NCI-H146 (cell line): ENCODE measurements around the gene HGS.
"Not testable (repeated sequence)": the region's sequence is repeated elsewhere in the genome, so short reads cannot be mapped to it uniquely, and the experiment has no call there.

Experiments used
- DNase-seq: peaks from one replicate; lab custom pipeline; 2025; lab: John Stamatoyannopoulos, UW

The HGS gene

GRCh38 chr17:81655378-81656117 is 28.3 kb upstream of the HGS start:
- DNase-seq, result no peak

DNA sequence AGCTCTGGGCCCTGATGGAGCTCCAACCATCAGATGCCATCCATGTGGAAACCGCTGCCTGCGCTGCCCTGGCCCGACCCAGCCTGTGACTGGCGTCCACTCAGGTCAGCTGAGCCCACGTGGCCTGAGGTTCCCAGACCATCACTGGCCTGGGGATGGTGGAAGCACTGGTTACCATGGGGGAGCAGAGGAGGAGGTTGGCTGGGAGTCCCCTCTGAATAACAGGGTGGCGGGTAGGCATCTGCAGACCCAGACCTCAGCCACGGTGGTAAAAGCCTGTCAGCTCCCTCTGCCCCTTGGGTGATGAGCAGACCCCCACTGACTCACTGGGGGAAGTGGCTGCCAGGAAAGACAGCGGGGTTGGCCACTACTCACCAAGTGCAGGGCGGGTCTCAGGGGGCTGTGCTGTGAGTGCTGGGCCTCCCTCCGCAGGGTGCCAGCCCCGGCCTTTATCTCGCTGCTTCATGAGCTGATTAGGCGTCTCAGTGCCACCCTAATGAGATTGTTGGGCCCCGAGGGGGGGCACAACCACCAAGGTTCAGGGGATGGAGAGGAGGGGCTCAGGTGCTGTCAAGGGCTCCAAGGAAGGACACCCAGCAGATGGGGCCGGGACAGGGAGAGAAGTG is 27.6 kb upstream of the HGS start, which contains the start of gene PDE6G:
Gene PDE6G, minus strand, starts transcription at position 425 of the 626 bp plus-strand sequence. CDS start 3,237 bp downstream, outside the sequence.
- no peak for DNase-seq

- DNase-seq, result no peak
These were observed 27.0 kb upstream of the HGS start for GRCh38 chr17:81656835-81657234.

DNA sequence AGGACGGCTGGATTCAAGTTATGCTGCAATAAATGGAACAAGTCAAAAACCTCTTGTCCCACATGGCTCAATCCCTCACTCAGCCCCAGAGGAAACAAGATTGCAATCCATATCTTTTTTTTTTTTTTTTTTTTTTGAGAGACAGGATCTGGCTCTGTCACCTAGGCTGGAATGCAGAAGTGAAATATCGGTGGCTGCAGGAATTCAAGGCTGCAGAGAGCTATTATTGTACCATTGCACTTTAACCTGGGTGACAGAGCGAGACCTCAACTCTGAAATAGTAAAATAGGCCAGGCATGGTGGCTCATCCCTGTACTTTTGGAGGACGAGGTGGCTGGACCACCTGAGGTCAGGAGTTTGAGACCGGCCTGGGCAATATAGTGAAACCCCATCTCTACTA is 24.8 kb upstream of the HGS start:
- DNase-seq, result no peak

DNA sequence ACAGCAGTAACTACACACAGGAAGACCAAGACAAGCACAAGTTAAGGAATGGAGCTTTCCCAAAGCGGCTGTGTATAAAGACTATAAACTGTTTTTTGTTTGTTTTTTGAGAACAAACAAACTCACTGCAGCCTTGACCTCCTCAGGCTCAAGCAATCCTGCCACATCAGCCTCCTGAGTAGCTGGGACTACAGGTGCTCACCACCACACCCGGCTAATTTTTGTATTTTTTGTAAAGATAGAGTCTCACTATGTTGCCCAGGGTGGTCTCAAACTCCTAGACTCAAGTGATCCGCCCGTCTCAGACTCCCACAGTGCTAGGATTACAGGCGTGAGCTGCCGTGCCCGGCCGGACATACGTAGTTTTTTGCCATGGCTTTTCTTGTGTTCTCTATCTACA is 23.4 kb upstream of the HGS start:
- DNase-seq, result no peak

- DNase-seq, result no peak
These were observed 21.8 kb upstream of the HGS start for GRCh38 chr17:81662002-81662401.

GRCh38 chr17:81664051-81664470 is 19.8 kb upstream of the HGS start:
- DNase-seq, result no peak

- peak; percentile 63 for DNase-seq
These were observed 18.4 kb upstream of the HGS start for GRCh38 chr17:81665205-81666091.

DNA sequence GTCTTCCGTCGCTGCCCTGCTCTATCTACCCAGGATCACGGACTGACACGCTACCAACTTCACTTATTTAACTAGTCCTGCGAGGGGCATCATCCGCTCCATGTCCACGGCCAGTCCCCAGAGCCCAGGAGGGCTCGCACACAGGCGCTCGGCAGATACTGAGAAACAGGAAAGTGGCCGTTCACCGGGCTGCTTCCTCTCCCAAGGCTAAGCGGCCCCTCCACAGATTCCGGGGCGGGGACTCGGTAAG is 17.8 kb upstream of the HGS start:
- DNase-seq, result no peak

GRCh38 chr17:81666342-81667191 is 17.2 kb upstream of the HGS start, which contains the start of the genes CCDC137 and OXLD1:
TSS of gene CCDC137 (plus strand) at chr17:81666737. CDS start at chr17:81666767, 30 bp downstream.
TSS of gene OXLD1 (minus strand) at chr17:81666605. CDS start at chr17:81666577, 28 bp downstream.
- DNase-seq, result peak; percentile 96

GRCh38 chr17:81667754-81668153 is 16.1 kb upstream of the HGS start:
- DNase-seq, result no peak

- DNase-seq, result no peak
These were observed 11.3 kb upstream of the HGS start for GRCh38 chr17:81672504-81672903.

DNA sequence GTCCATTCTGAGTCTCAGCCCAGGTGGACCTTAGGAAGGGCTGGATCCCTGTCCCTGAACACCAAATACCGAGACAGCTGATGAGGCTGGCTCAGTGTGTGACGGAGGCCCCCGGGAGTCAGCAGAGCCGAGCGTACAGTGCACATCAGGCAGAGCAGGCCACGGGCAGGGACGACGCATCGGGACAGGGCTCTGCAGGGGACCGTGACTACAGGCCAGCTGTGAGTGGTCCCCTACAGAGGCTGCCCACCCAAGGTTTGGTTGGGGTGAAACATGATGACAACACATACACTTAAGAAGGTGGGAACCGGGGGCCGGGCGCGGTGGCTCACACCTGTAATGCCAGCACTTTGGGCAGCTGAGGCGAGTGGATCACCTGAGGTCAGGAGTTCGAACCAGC is 10.9 kb upstream of the HGS start:
- no peak for DNase-seq

DNA sequence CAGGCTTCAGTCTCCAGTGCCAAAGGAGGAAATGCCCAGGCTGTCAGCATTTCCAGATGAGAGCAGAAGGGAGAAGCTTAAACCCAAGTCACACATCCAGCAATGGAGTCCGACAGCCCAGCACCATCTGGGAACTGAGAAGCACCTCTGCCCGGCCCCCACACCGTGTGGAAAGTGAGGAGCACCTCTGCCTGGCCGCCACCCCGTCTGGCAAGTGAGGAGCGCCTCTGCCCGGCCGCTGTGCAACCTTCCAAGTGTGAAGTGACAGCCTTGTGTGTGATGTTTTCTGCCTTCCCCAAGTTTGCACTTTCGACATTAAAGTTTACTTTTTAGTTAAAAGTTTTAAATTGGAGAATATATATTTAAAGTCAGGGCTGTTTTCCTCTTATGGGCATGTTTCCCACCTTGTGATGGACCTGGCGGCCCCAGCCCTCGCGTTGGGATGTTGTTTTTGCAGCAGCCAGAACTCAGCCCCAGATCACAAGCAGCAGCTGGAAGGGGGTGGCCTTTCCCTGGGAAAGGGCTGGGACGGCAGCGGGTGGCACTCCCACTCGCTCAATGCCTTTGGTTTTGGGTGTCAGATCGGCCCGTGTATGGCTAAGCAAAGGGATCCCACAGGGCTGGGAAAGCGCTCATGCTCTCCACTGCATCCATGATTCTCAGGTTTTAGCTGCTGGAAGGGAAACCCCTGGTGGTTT is 10.1 kb upstream of the HGS start:
- no peak for DNase-seq

GRCh38 chr17:81675515-81676221 is 8.1 kb upstream of the HGS start:
- DNase-seq, result not testable (repeated sequence)

- no peak for DNase-seq
These were observed 6.9 kb upstream of the HGS start for GRCh38 chr17:81676906-81677305.

DNA sequence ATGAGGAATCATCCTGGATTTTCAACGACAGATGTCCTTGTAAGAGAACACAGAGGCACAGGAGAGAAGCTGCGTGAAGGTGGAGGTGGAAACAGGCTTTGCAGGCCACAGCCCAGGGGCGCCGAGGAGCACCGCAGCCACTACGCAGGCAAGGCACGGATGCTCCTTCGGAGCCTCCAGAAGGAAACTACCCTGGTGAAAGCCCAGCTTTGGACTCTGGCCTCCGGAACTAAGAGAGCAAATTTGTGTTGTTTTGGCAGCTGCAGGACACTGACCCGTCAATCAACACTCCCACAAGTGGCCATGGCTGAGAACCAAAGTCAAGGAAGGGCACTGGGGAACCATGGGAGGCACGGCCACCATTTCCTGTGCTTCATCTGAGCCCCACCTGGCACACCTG is 3.7 kb upstream of the HGS start:
- DNase-seq, result no peak

- peak; percentile 87 for DNase-seq
These were observed 2.1 kb upstream of the HGS start for GRCh38 chr17:81681672-81682071.

DNA sequence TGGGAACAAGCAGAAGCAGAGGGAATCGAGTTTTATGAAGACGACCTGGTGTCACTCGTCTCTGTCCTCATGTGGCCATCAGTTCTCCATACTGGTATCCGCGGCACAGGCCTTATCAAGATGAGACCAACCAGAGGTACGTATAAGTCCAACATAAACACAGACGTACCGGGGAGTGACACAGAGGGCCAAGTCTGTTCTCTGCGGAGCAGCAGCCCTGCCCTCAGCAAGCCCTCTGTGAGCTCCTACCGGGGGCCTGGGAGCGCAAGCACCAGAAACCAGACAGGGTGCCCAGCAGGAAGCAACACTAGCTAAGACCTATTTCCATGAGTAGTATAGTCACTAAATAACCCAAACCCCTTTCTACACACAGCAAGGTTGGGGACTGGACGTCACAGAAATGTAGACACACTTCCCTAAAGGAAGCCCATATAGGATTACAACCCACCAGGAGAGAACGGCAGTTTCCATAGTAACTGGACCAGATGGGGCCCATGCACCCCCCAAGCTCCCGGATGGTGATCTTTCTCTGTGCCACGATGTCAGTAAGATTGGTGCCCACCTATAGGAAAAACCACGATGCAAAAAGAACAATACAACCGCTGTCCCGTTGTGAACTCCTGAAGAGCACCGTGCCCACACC is 1.1 kb upstream of the HGS start:
- DNase-seq, result peak; percentile 25

DNA sequence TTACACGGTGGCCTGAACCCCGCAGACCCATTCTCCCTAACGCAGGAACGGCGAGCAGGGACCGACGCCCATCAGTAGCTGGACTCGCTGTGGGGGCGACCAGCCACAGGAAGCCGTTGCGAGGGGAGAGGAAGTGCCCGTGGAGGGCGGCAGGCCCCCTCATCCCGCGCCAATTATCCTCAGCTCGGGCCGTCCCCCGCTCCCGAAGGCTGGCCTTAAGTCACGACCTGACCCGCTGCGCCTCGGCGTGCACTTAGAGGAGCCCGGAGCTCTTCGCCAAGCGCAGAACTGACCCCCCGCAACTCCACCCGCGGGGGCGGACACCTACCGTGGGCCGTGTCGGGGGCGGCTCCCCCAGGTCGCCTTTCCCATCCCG is 615 bp upstream of the HGS start:
- no peak for DNase-seq
